Stimulated activated CD4-positive, alpha-beta T cell treated with anti-CD3 and anti-CD28 coated beads, Interleukin-1b, Interleukin-23, amount 100 ng/mL, for 48 hours (primary cell): Measurements from ENCODE around the gene IDI1.
"Not testable (repeated sequence)": the region's sequence is repeated elsewhere in the genome, so short reads cannot be mapped to it uniquely, and the experiment has no call there.

Experiments
- DNase-seq: peaks from one replicate; pipeline ENCODE4 v3.0.0-alpha.2; 2020

Gene IDI1

DNA sequence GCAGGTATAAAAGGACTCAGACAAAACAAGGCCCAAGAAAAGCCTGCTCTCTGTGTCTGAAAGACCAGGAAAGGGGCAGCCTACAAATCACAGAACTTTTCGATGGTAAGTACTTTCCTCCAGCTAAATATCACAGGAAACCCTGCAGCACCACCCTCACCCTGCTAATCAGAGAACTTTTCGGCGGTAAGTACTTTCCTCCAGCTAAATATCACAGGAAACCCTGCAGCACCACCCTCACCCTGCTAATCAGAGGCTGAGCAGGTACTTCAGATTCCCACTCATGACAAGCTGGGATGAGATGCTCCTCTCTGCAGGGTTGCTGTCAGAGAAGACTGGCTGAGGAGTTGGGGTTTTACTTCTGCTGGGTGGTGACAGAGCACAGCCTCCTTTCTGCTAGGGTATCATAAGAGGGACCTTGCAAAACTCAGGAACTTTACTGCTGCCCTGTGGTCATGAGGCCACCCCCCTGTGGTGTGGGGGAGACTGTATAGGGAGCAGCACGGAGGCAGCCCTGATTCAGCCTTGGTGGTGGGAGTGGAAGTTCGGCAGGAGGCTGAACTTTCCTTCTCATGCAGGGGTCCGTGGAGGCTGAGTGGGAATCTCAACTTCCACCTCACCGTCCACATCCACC is 14.4 kb upstream of the IDI1 start:
- DNase-seq = no peak

DNA sequence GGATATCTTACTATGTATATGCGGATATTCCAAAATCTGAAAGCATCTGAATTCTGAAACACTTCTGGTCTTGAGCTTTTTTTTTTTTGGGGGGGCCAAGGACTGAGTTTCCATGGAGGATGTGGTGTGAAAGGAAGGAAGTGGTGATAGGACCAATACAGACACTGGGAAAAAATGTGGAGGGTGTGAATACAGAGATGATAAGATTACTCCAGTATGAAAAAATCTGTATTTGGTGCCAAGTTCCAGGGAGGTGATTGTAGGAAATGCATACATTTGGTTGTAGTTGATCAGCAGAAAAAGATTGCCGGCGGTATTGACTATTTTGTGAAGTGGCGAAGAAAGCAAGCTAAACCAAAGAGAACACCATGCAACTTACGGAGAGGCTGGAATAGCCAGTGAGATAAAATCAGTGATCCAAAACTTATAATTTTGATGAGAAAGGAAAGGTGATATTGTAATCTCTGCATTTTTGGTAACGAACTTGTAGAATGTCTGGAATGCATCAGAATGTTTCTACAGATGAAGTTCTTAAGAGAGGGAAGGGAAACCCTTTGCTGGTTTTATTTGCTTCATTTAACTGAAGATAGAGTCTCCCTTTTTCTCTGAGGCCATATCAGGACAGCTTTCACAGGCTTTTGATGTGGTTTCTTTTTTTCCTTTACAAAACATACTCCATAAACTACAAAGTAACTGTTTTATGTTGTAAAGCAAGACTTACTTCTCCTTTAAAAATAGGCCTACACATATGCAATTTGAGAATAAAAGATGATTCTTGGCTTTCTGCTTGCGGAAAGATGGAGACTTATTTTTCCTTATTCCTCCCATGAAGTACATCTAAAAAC is 13.2 kb upstream of the IDI1 start:
- no peak for DNase-seq

DNA sequence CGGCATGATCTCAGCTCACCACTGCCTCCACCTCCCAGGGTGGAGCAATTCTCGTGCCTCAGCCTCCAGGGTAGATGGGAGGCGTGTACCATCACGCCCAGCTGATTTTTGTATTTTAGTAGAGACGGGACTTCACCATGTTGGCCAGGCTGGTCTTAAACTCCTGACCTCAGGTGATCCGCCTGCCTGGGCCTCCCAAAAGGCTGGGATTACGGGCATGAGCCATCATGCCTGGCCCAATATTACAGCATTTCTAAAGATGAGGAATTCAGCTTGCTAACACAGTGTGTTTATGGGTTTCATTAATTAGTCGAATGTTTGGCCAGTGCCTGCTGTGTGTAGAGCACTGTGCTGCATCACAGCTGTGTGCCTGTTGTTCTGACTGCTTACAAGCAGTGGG is 11.0 kb upstream of the IDI1 start:
- DNase-seq = no peak

DNA sequence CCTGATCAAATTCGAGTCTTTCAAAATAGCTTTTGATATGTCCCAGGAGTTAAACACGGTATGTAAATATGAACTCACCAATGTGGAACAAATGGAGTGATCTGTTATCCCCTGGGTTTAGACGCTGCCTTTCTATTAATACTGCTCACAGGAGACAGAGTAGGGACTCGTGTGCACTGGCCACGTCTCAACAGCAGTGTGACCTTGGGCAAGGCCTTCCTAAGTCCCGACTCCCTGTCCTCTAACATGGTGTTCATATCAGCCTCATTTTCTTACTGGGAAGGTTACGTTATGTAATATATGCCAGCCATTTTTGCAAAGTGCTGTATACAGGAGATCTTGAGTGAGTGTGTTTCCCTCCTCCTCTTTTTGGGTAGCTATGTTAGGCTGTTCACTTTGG is 9.1 kb upstream of the IDI1 start:
- DNase-seq = no peak

DNA sequence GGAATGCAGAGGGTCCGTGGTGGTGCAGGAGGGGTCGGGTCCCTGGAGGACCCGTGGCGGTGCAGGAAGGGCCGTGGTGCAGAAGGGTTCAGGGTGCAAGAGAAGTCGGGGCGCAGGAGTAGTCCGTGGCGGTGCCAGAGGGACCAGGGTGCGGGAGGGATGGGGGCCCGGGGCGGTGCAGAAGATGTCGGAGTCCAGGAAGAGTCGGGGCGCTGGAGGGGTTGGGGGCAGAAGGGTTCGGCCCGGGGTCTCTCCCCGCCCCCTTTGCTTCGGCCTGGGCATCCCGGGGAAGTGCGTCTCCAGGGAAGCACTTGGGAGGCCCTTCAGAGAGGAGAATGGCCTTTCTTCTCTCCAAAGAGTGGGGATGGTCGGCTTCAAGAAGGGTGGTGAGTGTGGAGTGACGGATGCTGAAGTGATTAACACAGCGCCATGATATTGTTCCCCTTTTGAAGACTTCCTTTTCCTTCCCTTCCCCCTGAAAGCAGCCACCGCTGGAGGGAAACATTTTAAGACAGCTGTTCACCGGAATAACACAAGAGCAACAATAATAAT is 8.3 kb upstream of the IDI1 start:
- DNase-seq = no peak

DNA sequence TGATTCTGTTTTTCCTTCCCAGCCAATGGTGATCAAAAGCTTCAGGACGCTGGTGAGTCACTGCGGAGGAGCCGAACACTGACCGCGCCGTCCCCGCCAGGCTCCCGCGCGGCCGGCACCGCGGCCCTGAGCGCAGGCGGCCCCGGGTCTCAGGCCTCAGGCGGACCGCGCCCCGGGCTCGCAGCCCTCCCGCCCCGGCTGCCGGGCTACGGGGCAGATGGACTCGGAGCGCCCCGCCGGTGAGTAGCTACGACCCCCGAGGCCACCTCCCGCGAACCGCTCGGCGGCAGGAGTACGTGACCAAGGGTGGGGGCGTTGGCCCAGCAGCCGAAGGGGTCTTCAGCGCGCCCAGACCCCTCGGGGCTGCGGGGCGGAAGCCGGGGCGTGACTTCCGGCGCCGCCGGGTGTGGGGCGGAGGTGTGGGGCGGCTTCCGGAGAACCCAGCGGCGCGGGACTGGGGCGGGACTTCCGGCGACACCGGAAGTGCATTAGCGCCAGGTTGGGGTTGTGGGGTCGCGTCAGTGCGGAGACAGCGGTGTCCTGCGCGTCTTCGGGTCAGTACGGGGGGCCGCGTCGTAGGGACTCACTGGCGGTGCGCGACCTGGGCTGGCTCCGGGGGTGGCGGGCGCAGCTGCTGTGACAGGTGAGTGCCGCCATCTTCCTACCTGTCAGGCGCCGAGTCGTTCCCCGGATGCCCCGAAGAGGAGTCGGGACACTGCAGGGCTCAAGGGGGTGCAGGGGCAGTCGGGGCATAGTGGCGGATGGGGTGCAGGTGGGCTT is 7.6 kb upstream of the IDI1 start, which contains the start of gene WDR37:
TSS of gene WDR37 (plus strand) at position 60 of the 780 bp plus-strand sequence. CDS start 15,771 bp downstream, outside the sequence.
- peak; percentile 84 for DNase-seq

DNA sequence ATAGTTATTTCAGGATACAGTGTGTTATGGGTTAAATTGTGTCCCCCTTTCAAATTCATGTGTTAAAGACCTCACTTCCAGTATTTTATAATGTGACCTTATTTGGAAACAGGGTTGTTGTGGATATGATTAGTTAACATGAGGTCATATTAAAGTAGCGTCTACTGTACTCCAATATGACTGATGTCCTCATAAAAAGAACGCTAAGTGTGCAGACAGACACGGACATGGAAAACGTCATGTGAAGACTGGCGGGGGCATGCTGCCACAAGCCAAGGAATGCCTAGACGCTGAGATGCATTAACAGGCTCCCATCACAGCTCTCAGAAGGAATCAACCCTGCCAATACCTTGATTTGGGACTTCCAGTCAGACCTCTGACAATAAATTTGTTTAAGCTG is 5.8 kb upstream of the IDI1 start:
- DNase-seq = no peak

DNA sequence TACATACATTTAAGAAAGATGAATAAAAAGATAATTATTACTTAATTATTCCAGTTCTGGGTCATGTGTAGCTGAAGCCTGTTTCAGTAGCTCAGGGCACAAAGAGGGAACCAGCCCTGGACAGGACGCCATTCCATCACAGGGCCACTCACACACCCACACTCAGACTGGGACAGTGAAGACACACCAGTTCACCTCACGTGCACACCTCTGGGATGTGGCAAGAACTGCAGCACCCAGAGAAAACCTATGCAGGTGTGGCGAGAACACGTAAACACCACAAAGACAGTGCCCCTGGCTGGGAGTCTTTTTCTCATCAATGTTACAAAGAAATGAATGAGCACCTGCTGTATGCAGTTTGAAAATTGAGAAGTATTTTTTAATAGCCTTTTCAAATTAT is 1.6 kb upstream of the IDI1 start:
- peak; percentile 53 for DNase-seq

DNA sequence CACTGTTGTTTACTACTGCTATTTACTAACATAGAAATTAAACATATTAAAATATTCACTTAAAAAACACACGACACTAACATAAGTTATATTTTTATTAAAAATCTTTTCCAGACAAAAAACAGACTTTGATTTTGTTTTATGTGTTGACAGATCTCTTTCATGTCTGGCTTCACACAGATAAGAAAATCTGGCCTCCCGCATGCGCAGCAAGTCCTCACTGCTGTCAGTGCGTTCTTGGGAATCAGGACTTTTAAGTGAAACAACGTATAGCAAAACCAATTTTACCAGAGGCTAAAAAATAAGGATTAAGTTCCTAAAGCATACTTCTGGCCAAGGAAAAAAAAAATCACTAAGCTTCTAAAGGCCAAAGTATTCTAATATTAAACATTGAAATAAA is 1.2 kb upstream of the IDI1 start:
- no peak for DNase-seq

DNA sequence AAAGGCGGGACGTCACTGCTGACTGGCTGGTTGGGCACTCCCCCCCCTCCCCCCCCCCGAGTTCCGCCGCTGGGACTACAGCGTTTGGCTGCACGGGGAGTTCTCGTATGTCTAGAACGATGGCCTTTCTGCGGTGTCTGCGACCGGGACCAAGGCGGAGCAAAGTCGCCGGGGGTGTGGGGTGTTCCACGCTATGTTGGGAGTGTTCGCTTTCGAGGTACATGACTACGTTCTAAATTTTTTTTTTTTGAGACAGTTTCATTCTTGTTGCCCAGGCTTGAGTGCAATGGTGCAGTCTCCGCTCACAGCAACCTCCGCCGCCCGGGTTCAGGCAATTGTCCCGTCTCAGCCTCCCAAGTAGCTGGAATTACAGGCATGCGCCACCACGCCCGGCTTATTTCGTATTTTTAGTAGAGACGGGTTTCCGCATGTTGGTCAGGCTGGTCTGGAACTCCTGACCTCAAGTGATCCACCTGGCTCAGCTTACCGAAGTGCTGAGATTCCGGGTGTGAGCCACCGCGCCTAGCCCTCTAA is 573 bp upstream of the IDI1 start:
- DNase-seq = no peak

DNA sequence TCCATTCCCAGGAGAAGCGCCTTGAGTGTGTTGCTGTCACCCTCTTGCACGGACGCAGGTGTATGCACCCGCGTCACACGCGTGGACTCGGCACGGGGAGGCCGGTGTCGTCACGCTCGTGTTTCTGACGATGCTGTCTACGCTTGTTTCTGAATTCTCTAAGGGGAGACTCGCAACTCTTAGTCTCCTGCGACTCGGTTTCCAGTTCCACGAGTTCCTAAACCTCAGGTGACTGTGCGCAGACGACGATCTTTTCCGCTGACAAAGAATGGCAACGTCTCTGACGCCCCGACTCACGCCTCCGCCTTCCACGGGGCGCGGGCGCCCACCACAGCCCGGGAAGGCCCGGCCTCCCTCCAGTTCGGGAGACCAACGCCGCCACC is 579 bp downstream of the IDI1 start:
- no peak for DNase-seq

DNA sequence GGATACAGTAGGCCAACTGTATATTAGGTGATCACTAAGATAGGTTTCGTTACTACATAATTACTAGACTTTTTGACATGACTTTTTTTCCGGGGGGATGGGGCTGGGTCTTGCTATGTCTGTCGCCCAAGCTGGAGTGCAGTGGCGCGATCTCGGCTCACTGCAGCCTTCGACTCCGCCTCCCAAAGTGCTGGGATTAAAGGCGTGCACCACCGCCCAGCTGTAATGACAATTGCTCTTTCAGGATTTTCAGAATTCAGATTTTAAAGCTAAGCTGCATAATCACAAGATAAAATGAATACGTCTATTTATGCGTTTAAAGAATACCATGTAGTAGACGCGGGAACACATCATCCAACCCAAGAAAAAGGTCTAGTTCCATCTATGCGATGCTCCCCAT is 982 bp downstream of the IDI1 start:
- peak; percentile 19 for DNase-seq

DNA sequence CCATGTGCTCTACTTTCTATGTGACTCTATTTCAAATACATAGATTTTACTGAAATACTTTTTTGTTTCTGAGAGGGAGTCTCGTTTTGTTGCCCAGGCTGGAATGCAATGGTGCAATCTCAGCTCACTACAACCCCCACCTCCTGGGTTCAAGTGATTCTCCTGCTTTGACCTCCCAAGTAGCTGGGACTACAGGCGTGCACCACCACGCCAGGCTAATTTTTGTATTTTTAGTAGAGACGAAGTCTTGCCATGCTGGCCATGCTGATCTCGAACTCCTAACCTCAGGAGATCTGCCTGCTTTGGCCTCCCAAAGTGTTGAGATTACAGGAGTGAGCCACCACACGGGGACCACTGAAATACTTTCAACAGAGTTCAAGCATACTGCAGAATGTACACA is 3.5 kb downstream of the IDI1 start:
- DNase-seq = no peak

DNA sequence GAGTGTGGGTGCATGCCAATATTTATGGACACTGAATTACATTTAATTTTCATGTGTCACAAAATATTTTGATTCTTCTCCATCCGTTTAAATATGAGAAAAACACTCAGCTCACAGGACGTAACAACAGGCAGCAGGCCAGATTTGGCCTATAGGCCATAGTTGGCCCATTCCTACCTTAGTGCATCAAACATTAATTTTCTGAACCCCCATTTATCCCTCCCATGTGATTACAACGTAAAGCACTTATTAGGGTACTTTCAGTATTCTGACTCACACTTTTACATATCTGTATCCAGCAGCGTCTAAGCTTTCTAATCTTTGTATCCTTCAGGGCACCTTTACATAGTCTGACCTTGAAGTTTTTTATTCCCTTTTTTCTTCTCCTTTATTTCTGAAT is 4.0 kb downstream of the IDI1 start:
- no peak for DNase-seq

DNA sequence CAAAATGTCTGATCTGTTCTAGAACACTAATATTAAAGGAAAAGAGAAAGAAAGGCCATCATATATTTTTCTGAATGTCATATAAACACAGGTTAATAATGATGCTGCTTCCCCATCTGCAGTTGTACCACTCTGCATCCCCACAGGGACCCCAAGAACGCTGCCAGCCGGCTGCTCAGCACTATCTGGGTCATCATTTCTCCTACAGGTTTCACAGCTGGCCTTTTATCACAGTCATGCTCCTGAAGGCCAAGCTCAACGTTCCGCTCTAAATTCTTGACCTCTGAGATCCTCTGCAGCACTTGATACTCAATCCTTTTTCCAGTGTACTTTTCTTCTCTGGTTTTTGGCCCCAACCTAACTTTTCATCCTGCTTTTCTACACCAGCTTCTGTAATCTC is 4.8 kb downstream of the IDI1 start:
- DNase-seq = no peak

DNA sequence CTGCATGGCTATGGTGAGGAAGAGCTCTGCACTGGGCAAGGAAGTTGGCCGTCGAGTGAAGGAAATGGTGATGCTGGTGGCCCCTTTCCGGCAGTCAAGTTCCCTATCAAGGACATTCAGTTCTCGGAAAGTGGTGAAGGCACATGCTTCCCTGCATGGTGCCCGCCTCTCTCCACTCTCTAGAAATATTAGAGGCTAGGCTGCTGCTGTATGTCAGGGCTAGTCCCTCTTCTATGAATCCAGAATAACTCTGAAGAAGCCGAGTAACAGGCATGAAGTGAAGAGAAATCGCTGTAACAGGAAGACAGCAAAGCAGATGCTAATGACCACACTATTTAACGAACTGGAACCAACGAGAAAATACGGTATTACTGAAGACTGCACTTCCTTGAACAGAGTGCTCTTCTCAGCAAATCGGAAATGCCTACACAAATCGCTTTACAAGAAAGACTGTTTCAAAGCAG is 5.4 kb downstream of the IDI1 start:
- DNase-seq = no peak

DNA sequence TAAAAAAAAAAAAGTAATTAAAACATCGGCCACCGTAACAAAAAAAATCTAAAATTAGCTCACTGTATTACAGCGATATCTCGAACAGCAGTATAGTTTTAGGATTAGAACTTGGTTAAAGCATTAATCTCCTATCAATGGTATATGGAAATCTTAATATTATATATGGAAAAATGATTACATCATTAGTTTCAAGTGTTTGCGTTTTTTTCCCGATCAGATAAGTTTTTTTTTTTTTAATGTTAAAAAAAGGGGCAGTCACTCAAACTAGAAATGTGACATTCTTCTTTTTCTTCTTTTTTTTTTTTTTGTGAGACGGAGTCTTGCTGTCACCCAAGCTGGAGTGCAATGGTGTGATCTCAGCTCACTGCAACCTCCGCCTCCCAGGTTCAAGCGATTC is 7.4 kb downstream of the IDI1 start:
- DNase-seq = no peak

DNA sequence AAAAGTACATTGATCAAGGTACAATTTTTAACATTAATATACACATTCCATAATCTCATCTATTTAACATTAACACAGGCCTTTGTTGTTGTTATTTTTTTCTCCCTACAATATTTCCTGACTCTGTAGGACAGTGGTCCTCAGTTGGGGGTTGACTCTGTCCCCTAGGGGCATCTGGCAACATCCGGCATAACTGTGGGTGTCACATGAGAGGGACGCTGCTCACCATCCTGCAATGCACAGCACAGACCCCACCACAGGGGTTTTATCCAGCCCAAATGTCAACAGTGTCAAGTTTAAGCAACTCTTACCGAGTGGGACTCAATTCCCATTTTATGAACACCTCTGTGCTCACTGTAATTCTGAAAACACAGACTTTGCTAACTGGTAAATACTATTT is 8.8 kb downstream of the IDI1 start:
- DNase-seq = no peak

DNA sequence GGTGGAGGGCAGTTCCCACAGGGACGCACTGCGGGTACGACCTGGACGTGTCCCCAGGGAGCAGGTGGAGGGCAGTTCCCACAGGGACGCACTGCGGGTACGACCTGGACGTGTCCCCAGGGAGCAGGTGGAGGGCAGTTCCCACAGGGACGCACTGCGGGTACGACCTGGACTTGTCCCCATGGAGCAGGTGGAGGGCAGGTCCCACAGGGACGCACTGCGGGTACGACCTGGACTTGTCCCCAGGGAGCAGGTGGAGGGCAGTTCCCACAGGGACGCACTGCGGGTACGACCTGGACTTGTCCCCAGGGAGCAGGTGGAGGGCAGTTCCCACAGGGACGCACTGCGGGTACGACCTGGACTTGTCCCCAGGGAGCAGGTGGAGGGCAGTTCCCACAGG is 10.2 kb downstream of the IDI1 start:
- not testable (repeated sequence) for DNase-seq

DNA sequence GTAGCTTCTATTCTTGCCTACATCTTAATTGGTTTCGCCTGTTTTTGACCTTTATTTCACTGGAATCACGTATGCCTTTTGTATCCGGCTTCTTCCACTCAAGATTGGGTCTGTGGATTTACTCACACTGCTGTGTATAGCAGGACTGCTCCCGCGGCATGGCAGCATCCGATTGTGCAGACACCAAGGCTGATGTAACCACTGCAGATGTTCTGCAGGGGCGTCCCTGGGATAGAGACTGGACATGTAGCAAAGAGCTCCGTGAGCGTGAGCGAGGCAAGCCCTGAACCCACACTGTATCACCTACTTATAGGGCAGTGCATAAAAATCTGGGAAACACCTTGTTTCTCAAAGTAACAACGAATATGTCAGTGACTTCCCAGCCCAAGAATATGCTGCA is 11.8 kb downstream of the IDI1 start:
- no peak for DNase-seq

DNA sequence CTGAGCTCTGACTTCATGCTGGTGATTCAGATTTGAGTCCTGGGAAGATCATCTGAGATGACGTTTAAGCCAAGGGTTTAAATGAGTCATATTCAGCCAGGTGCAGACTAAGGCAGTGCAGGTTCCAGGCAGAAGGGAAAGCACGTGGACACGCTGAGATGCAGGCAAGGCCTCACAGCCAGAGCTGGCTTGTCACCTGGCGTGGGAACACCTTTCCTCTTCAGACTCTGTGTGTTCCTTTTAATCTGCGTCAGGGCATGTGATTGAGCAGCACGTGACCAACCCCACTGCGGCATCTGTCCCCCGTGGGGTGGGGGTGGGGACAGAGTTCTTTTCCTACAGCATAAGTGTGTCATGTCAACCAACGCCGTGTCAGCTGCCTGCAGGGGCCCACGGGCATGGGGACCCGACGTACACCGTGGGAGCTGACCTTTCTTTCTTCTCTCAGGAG is 12.6 kb downstream of the IDI1 start:
- DNase-seq = peak; percentile 58

DNA sequence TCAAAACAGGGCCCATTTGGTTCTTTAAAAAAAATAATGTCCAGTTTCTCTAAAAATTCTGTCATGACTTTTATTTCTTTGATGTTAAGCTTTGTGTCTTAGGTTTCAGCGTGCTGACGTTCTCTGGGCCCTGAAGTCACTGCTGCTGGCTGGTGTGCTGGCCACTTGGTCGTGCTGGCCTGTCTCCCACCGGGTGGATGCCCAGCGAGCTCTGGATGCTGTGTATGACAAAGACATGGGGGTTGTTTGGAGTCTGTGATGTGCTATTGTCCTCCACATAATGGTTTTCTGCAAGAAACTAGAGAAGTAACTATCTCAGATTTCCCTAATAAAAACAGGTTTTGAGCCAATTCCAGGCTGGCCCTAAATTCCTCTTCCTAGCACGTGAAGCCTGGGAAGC is 13.7 kb downstream of the IDI1 start:
- DNase-seq = no peak

DNA sequence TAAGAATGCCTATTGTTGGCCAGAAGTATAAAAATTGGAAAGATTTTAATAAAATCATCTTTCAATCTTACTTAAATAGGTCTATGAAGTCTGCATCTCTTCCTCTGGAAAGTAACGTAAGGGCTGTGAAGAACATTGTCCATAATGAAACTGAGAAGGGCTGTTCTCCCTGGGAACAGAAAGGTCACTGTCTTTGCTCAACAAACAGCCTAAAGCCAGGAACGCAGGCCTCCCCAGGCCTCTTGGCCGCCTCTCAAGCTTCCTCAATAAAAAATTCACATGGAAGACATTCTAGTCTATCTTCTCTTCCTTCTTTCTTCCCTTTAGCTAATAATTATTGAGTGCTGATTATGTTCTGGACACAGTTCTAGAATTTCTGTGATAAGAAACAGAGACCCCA is 14.2 kb downstream of the IDI1 start:
- DNase-seq = no peak
